DND-41 (cell line): ENCODE measurements around the gene TOMM34.

Experiments
- ATAC-seq: fragments of 200-7000 bp; cut with Tn5 transposase; 3 replicates; pipeline ENCODE4 v1.9.1; 2021; ENCODE audit warnings: low read depth; ENCODE audit not compliant: insufficient read depth
- DNase-seq: peaks from one replicate; pipeline ENCODE4 v3.0.0-alpha.2; 2020
- H2AFZ ChIP-seq: 2 replicates; pipeline ENCODE4 v1.6.0; 2012; ENCODE audit warnings: low read depth, low read length
- H3K27ac ChIP-seq: 2 replicates; pipeline ENCODE4 v1.5.1; 2012; ENCODE audit warnings: low read length, inconsistent platforms
- H3K27me3 ChIP-seq: fragments of 200-600 bp; sonication (generic); 2 replicates; pipeline ENCODE4 v1.6.0; 2012; ENCODE audit warnings: low read length, mild to moderate bottlenecking, inconsistent platforms; ENCODE audit not compliant: insufficient read depth, poor library complexity
- H3K36me3 ChIP-seq: 2 replicates; pipeline ENCODE4 v1.5.1; 2012; ENCODE audit warnings: low read length, inconsistent platforms; ENCODE audit not compliant: insufficient read depth
- H3K4me1 ChIP-seq: 2 replicates; pipeline ENCODE4 v1.5.1; 2012; ENCODE audit warnings: mild to moderate bottlenecking, low read length; ENCODE audit not compliant: insufficient read depth
- H3K4me2 ChIP-seq: 2 replicates; pipeline ENCODE4 v1.6.0; 2012; ENCODE audit warnings: mild to moderate bottlenecking, moderate library complexity, low read length, inconsistent platforms; ENCODE audit not compliant: insufficient read depth
- H3K4me3 ChIP-seq, 2 experiments: fragments of 200-600 bp in 1 of 2; shearing (Covaris generic) in 1 of 2; 2 replicates each; pipeline ENCODE4 v1.5.1; 2012 to 2016; ENCODE audit warnings: inconsistent platforms in 2 of 2, low read length in 2 of 2, mild to moderate bottlenecking in 2 of 2, low read depth in 1 of 2, moderate library complexity in 1 of 2
- H3K79me2 ChIP-seq: 2 replicates; pipeline ENCODE4 v1.6.0; 2012; ENCODE audit warnings: low read length, inconsistent platforms; ENCODE audit not compliant: insufficient read depth
- H3K9ac ChIP-seq: 2 replicates; pipeline ENCODE4 v1.6.0; 2012; ENCODE audit warnings: low read depth, mild to moderate bottlenecking, inconsistent platforms, low read length, moderate library complexity
- H3K9me3 ChIP-seq: 2 replicates; pipeline ENCODE4 v1.5.1; 2012; ENCODE audit warnings: low read length, moderate library complexity, mild to moderate bottlenecking, inconsistent platforms; ENCODE audit not compliant: insufficient read depth, severe bottlenecking
- H4K20me1 ChIP-seq: 2 replicates; pipeline ENCODE4 v1.6.0; 2012; ENCODE audit warnings: low read length; ENCODE audit not compliant: insufficient read depth
- EZH2 ChIP-seq: IDR thresholded peaks from 3 replicates; pipeline ENCODE4 v1.6.1; 2012; ENCODE audit warnings: borderline replicate concordance, low read depth, mild to moderate bottlenecking, moderate library complexity, low read length, inconsistent platforms; ENCODE audit not compliant: severe bottlenecking
- TF ChIP-seq, protein P1 (sequence below): IDR thresholded peaks from 2 replicates; pipeline ENCODE4 v1.5.1; 2012; ENCODE audit warnings: borderline replicate concordance, low read length, moderate library complexity, mild to moderate bottlenecking; ENCODE audit not compliant: poor library complexity, severe bottlenecking; ENCODE audit errors: extremely low read depth

Gene TOMM34

DNA sequence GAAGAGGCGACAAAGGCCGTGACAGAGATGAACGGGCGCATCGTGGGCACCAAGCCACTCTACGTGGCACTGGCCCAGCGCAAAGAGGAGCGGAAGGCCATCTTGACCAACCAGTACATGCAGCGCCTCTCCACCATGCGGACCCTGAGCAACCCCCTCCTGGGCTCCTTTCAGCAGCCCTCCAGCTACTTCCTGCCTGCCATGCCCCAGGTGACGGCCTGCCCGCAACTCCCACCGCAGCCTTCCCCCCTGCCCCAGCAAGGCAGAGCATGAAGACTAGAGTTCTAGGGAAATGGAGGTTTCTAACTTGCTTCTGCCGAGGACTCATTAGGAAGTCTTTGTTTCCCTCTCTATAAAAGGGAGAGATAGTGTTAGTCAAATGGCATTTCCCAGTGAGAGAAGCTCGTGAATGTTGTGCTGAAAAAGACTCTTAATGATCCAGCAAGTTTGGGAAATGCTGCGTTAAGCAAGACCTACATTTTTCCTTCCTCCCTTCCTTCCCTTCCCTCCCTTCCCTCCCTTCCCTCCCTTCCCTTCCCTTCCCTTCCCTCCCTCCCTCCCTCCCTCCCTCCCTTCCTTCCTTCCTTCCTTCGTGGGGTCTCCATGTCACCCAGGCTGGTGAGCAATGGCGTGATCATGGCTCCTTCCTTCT is 29.6 kb downstream of the TOMM34 start:
- H3K36me3 ChIP-seq, result peaks cover 43% of the 10 kb centered on the region
- TF ChIP-seq, protein P1, sequence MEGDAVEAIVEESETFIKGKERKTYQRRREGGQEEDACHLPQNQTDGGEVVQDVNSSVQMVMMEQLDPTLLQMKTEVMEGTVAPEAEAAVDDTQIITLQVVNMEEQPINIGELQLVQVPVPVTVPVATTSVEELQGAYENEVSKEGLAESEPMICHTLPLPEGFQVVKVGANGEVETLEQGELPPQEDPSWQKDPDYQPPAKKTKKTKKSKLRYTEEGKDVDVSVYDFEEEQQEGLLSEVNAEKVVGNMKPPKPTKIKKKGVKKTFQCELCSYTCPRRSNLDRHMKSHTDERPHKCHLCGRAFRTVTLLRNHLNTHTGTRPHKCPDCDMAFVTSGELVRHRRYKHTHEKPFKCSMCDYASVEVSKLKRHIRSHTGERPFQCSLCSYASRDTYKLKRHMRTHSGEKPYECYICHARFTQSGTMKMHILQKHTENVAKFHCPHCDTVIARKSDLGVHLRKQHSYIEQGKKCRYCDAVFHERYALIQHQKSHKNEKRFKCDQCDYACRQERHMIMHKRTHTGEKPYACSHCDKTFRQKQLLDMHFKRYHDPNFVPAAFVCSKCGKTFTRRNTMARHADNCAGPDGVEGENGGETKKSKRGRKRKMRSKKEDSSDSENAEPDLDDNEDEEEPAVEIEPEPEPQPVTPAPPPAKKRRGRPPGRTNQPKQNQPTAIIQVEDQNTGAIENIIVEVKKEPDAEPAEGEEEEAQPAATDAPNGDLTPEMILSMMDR, result no peak
- no peak for TF ChIP-seq EZH2

DNA sequence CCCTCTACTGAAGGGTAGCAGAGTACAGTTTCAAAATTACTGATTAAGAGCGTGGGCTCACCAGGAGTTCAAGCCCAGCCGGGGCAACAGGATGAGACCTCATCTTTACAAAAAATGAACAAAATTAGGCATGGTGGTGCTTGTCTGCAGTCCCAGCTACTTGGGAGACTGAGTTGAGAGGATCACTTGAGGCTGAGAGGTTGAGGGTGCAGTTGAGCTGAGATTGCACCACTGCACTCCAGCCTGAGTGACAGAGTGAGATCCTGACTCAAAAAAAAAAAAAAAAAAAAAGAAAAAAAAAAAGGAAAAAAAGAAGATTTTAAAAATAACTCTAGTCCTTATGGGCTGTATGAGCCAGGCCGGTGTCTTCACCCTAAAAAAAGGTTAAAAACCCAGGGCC is 31.6 kb downstream of the TOMM34 start:
- no peak overlapping the region for H3K9ac ChIP-seq
- H2AFZ ChIP-seq, result no peak overlapping the region
- H3K27me3 ChIP-seq, result no peaks in the 10 kb centered on the region
- H3K4me3 ChIP-seq, result no peak overlapping the region
- DNase-seq (no peak), ATAC-seq (no peak)
- no peaks in the 10 kb centered on the region for H3K79me2 ChIP-seq
- peaks cover 47% of the 10 kb centered on the region for H3K36me3 ChIP-seq
- H3K9me3 ChIP-seq, result no peaks in the 10 kb centered on the region
- H3K27ac ChIP-seq, result no peak overlapping the region
- 0 out of 2 replicates have a peak, but pooled peaks cover 3% of the 10 kb centered on the region for H4K20me1 ChIP-seq
- TF ChIP-seq, protein P1, result no peak
- TF ChIP-seq EZH2, result no peak
- H3K4me2 ChIP-seq, result no peak overlapping the region
- no peaks in the 10 kb centered on the region for H3K4me1 ChIP-seq

More for the DNA sequence above, 29.6 kb downstream of the TOMM34 start:
- DNase-seq (no peak), ATAC-seq (no peak)
- no peaks in the 10 kb centered on the region for H3K4me1 ChIP-seq
- no peak overlapping the region for H3K4me3 ChIP-seq
- 0 out of 2 replicates have a peak, but pooled peaks cover 3% of the 10 kb centered on the region for H4K20me1 ChIP-seq
- H2AFZ ChIP-seq, result no peak overlapping the region
- H3K4me2 ChIP-seq, result no peak overlapping the region
- no peak overlapping the region for H3K27ac ChIP-seq
- H3K79me2 ChIP-seq, result no peaks in the 10 kb centered on the region
- no peak overlapping the region for H3K9ac ChIP-seq
- H3K9me3 ChIP-seq, result no peaks in the 10 kb centered on the region
- no peaks in the 10 kb centered on the region for H3K27me3 ChIP-seq

DNA sequence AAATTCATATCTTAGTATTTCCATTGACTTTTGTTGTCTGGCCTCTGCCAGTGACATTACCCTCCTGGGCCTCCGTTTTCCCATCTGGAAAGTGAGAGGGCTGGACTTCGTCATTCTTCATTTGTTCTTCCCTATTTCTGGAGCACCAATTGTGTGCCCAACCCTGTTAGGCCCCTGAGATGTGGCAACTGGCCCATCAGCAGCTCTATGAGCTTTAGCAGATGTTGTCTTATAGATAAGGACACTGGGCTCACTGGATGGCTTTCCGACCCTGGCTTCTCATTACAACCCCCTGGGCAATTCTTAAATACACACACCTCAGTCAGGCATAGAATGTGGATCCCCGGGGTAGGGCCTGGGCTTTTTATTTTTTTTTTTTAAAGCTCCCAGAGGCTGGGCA is 35.7 kb downstream of the TOMM34 start:
- DNase-seq (no peak), ATAC-seq (no peak)
- Histone ChIP-seq H3K4me3 (no peak overlapping the region), H3K27ac (no peak overlapping the region), H3K4me1 (no peaks in the 10 kb centered on the region), H3K4me2 (no peak overlapping the region), H3K36me3 (peaks cover 39% of the 10 kb centered on the region), H2AFZ (no peak overlapping the region), H3K9ac (no peak overlapping the region), H3K9me3 (no peaks in the 10 kb centered on the region), H4K20me1 (no peaks in the 10 kb centered on the region), H3K79me2 (no peaks in the 10 kb centered on the region), H3K27me3 (no peaks in the 10 kb centered on the region)
- TF ChIP-seq, protein P1, result no peak
- TF ChIP-seq EZH2, result no peak
